Sigmoid colon (tissue), 7 donors: Measurements from ENCODE around the gene ZNF174. TPM values are rescaled to one million over a fixed set of nuclear protein-coding genes. Genes with fewer than 3 reads are reported as not detected.

Source experiments
- DNase-seq: peaks from one replicate; pipeline ENCODE4 v3.0.0-alpha.2; 2019
- H3K27ac ChIP-seq, 4 donors: fragments of 200-600 bp; sonication (generic); one replicate each; pipeline ENCODE4 v1.5.1; 2016 to 2019; ENCODE audit warnings: mild to moderate bottlenecking in 1 of 4
- H3K27me3 ChIP-seq, 3 donors: fragments of 200-600 bp; sonication (generic); one replicate each; pipeline ENCODE4 v1.5.1; 2019; ENCODE audit warnings: mild to moderate bottlenecking in 1 of 3
- H3K36me3 ChIP-seq, 4 donors: fragments of 200-600 bp; sonication (generic); one replicate each; pipeline ENCODE4 v1.5.1; 2016 to 2019
- H3K4me1 ChIP-seq, 4 donors: fragments of 200-600 bp; sonication (generic); one replicate each; pipeline ENCODE4 v1.5.1; 2017 to 2019
- H3K4me3 ChIP-seq, 4 donors: fragments of 200-600 bp; sonication (generic); one replicate each; pipeline ENCODE4 v1.5.1; 2017 to 2019; ENCODE audit warnings: mild to moderate bottlenecking in 2 of 4, moderate library complexity in 1 of 4
- H3K9me3 ChIP-seq, 4 donors: fragments of 200-600 bp in 3 of 4; sonication (generic) in 3 of 4; one replicate each; pipeline versions ENCODE4 v1.5.1 to v1.6.1; 2013 to 2019
- EP300 ChIP-seq, 4 donors: sonication (generic); formaldehyde crosslinking; IDR thresholded peaks; one replicate each; pipeline ENCODE4 v1.6.1; 2017; ENCODE audit warnings: antibody characterized with exemption in 4 of 4
- POLR2A ChIP-seq, 2 donors: fragments of 450-650 bp; IDR thresholded peaks; one replicate each; pipeline ENCODE4 v1.6.1; 2016; ENCODE audit warnings: antibody characterized with exemption in 2 of 2, mild to moderate bottlenecking in 2 of 2, moderate library complexity in 2 of 2
- POLR2AphosphoS5 ChIP-seq, 4 donors: sonication (generic); formaldehyde crosslinking; IDR thresholded peaks; one replicate each; pipeline ENCODE4 v1.6.1; 2017; ENCODE audit warnings: antibody characterized with exemption in 4 of 4
- WGBS, 2 donors: extraction: QIAGEN DNeasy Blood & Tissue Kit; methylation state at CpG; one replicate each; pipeline ENCODE4 v1.1.7; 2013; 5-methylcytosine and 5-hydroxymethylcytosine counted together
- intact Hi-C: fragments of 100-400 bp; cut with DNase I; formaldehyde crosslinking; loops from one replicate; pipeline ENCODE4 v1.15.1; 2023
- polyA plus RNA-seq, 3 donors: library from polyadenylated mRNA; stranded (reverse); fragments of 200-250 nt; gene quantifications; one replicate each; pipeline ENCODE4 v1.2.3, GENCODE V29; 2013
- total RNA-seq, 4 donors: library from RNA; depleted of rRNA; stranded (reverse); fragments of >200 nt; gene quantifications; one replicate each; pipeline ENCODE4 v1.1.0, GENCODE V29; 2016
- TF ChIP-seq, protein P1 (sequence below), 4 experiments: fragments of 450-650 bp in 3 of 4; fragments of 200-600 bp in 1 of 4; IDR thresholded peaks; one replicate each; pipeline ENCODE4 v1.5.1; 2016 to 2019; ENCODE audit warnings: antibody characterized with exemption in 4 of 4, mild to moderate bottlenecking in 3 of 4, moderate library complexity in 2 of 4
- donor health status: healthy with polysubstance abuse.
- donor health status: Bipolar disorder and iron deficiency.
- donor health status: healthy.

The ZNF174 gene
- total and polyA plus RNA-seq, 7 donors: 3.5 to 15.8 (median 12.2) TPM

DNA sequence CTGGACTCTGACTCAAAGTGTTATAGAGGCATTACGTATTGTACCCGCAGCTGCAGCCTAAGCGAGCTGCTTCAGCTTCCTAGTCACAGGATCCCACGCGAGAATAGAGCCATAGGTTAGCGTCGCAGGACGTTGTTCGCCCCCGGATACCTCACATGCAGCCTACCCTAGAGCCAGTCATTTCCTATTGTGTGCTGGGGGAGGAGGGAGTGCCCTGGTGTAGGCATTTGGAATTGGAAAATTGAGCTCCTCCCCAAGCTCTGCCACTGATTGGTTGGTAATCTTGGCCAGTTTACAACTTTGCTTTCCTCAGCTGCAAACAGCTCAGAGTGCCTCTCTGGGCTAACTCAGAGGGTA, 43.0 kb downstream of the ZNF174 start:
- WGBS, 2 donors: 42 to 44% methylated on average over 10 of the region's 10 CpGs

DNA sequence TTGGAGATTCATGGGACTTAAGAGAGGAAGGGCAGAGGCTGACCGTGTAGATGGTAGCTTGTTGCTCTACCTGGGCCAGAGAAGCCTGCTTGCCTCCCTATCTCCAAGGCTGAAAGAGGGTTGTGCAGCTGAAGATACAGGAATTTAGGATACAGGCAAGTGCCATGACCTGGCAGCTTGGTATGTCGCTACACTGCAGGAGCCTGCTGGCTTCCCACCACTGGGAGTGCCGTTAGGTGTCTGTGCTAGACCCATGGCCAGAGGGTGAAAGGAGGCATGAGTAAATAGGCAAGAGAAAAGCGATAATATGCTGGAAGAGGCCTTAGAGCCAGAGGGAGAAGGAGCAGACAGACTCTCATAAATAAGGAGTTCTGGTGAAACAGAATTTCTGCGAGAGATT, 53.1 kb downstream of the ZNF174 start:
- Histone ChIP-seq H3K27me3 (no peaks in the 10 kb centered on the region), H3K27ac (no peak overlapping the region), H3K4me3 (no peak overlapping the region), H3K9me3 (no peaks in the 10 kb centered on the region), H3K4me1 (peaks cover 0 to 15% (median 12%) of the 10 kb centered on the region in 4 donors), H3K36me3 (peaks cover 0 to 10% (median 0%) of the 10 kb centered on the region in 4 donors)
- DNase-seq: no peak
- intact Hi-C loops: loop anchor here (10.0 kb wide), 1 partner anchor 189 kb away; no protein-coding TSS in a partner anchor
- 93 to 95% methylated on average over 5 of the region's 5 CpGs for WGBS, 2 donors
- TF ChIP-seq EP300 (IDR thresholded peaks at IDR 0.05) (no peak), POLR2A (IDR thresholded peaks at IDR 0.05) (no peak), POLR2AphosphoS5 (IDR thresholded peaks at IDR 0.05) (no peak)
- TF ChIP-seq, protein P1, sequence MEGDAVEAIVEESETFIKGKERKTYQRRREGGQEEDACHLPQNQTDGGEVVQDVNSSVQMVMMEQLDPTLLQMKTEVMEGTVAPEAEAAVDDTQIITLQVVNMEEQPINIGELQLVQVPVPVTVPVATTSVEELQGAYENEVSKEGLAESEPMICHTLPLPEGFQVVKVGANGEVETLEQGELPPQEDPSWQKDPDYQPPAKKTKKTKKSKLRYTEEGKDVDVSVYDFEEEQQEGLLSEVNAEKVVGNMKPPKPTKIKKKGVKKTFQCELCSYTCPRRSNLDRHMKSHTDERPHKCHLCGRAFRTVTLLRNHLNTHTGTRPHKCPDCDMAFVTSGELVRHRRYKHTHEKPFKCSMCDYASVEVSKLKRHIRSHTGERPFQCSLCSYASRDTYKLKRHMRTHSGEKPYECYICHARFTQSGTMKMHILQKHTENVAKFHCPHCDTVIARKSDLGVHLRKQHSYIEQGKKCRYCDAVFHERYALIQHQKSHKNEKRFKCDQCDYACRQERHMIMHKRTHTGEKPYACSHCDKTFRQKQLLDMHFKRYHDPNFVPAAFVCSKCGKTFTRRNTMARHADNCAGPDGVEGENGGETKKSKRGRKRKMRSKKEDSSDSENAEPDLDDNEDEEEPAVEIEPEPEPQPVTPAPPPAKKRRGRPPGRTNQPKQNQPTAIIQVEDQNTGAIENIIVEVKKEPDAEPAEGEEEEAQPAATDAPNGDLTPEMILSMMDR (IDR thresholded peaks at IDR 0.05): no peak

More for the DNA sequence above, 43.0 kb downstream of the ZNF174 start:
- DNase-seq: no peak
- Histone ChIP-seq H3K27me3 (no peaks in the 10 kb centered on the region), H3K36me3 (peaks cover 0 to 22% (median 9%) of the 10 kb centered on the region in 4 donors), H3K4me1 (peaks cover 0 to 17% (median 7%) of the 10 kb centered on the region in 4 donors), H3K9me3 (no peaks in the 10 kb centered on the region), H3K27ac (peak overlapping the region; percentile 54 to 79 (median 76)), H3K4me3 (peak overlapping the region; percentile 34 to 67 (median 56))
- intact Hi-C loops: loop anchor here (5.0 kb wide), 1 partner anchor 42 kb away; the partner anchor contains the start of genes ZNF174 and ZSCAN32
- TF ChIP-seq POLR2AphosphoS5 (IDR thresholded peaks at IDR 0.05) (peak in 1 of 4 donors; percentile 38), POLR2A (IDR thresholded peaks at IDR 0.05) (no peak)
- TF ChIP-seq, protein P1 (IDR thresholded peaks at IDR 0.05): peak in 1 of 4 experiments; percentile 22

DNA sequence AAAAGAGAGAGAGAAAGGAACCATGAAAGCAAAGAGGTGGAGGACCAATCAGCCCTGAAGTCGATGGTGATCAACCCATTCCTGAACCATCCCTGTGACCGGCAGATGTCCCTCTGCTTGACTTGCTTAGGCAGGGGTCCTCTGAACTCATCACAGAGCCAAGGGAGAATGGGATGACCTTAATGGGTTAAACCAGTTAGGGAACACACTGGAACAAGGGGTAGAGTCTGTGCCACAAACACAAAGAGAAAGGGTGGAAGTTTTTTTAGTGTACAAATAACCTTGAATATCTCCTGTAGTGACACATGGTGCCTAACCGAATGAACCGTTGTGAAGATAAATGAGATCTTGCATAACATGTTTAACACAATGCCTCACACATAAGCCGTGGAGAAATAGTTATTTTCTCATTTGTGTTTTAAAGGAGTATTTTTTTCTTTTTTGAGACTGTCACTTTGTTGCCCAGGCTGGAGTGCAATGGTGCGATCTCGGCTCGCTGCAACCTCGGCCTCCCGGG, 53.7 kb downstream of the ZNF174 start:
- WGBS, 2 donors: 87 to 93% methylated on average over 10 of the region's 10 CpGs
- peaks cover 0 to 6% (median 0%) of the 10 kb centered on the region in 4 donors for H3K36me3 ChIP-seq
- DNase-seq: no peak

DNA sequence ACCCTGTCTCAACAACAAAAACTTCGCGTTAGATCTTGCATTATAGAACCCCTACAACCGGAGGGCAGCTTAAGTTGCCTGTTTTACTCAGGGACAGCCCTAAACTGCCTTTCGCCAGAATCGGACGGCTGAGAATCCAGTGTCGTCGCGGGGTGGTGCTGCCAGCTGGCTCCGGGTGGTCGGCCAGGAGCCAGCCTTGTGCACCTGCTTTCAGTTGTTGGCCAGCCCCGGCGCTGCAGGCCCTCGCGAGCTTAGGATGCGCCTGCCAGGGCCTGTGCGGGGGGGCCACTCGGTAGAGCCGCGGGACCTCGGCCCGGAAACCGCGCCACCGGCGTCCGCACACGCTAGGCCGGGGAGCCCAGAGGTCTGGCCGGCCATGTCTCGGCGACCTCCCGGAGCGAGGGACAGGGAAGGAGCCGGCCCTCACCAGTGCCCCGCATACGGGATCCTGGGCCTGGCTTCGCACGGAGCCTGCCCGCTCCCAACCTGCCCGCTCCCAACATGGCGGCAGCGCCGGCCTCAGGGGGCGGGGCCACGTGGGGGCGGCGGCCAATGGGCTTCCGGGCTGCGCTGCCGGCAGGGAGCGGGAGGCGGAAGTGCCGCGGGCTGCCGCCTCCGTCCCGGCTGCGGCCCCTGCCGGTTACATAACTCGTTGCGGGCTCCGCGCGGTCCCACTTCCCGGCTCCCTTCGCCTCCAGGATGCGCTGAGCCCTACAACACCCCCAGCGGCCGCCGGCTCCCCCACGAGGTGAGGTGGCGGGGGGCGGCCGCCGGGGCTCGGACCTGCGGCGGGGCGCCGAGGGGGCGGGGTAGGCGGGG, 56.6 kb downstream of the ZNF174 start:
- TF ChIP-seq POLR2AphosphoS5 (IDR thresholded peaks at IDR 0.05) (peak; percentile 49 to 81 (median 72)), EP300 (IDR thresholded peaks at IDR 0.05) (no peak), POLR2A (IDR thresholded peaks at IDR 0.05) (peak in 1 of 2 donors; percentile 37)
- TF ChIP-seq, protein P1 (IDR thresholded peaks at IDR 0.05): peak in 2 of 4 experiments; percentile 19 to 46
- no peaks in the 10 kb centered on the region for H3K9me3 ChIP-seq
- H3K4me1 ChIP-seq: peaks cover 0 to 50% (median 42%) of the 10 kb centered on the region in 4 donors
- H3K27me3 ChIP-seq: no peaks in the 10 kb centered on the region
- H3K27ac ChIP-seq: peak overlapping the region; percentile 89 to 97 (median 94)
- DNase-seq: peak; percentile 96
- intact Hi-C loops: loop anchor here (1.0 to 10.0 kb wide), 6 partner anchors 43 to 220 kb away; partner anchors contain the start of genes TIGD7, ZNF174, ZNF200 and ZNF75A
- WGBS, 2 donors: 0 to 1% methylated on average over 83 of the region's 83 CpGs
- H3K36me3 ChIP-seq: no peaks in the 10 kb centered on the region
- peak overlapping the region; percentile 82 to 93 (median 84) for H3K4me3 ChIP-seq

More for the DNA sequence above, 53.7 kb downstream of the ZNF174 start:
- no peak overlapping the region for H3K4me3 ChIP-seq
- H3K9me3 ChIP-seq: no peaks in the 10 kb centered on the region
- H3K27ac ChIP-seq: no peak overlapping the region
- TF ChIP-seq POLR2AphosphoS5 (IDR thresholded peaks at IDR 0.05) (no peak), POLR2A (IDR thresholded peaks at IDR 0.05) (no peak), EP300 (IDR thresholded peaks at IDR 0.05) (no peak)
- TF ChIP-seq, protein P1 (IDR thresholded peaks at IDR 0.05): no peak
- peaks cover 0 to 21% (median 18%) of the 10 kb centered on the region in 4 donors for H3K4me1 ChIP-seq
- intact Hi-C loops: loop anchor here (5.0 to 10.0 kb wide), 3 partner anchors 147 to 217 kb away; partner anchors contain the start of genes TIGD7, ZNF200 and ZNF75A
- H3K27me3 ChIP-seq: no peaks in the 10 kb centered on the region
